ENCODE data around the gene ADGRV1. TPM values are rescaled to one million over a fixed set of nuclear protein-coding genes. Genes with fewer than 3 reads are reported as not detected.

ADGRV1 gene
- total and polyA plus RNA-seq, 2 donors (not counting 3 experiments of a cell fraction or from before 2014, with no cell fraction given) = 0.11 to 0.55 TPM

DNA sequence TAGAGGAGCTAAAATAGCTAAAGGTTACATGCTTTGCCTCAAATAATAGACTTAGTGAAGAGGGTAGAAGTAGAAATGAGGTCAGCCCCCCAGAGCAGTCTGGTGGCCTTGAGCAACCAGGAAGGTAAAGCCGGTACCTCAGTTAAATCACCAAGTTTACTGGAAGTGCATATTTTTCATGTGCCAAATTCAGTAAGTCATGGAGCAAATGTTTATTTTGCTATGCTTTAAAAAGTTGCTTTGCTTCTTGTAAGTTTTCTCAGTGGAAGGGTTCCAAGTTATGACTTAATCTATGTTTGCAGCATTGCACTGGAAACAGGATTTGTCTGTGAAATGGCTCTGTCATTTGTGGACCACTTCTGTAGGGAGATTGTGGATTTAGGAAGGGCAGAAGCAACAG, 567.9 kb downstream of the ADGRV1 start:
- Histone ChIP-seq H3K4me2 (ENCODE audit: insufficient read depth, low read length) (no peak overlapping the region), H3K27me3 (ENCODE audit: control insufficient read depth in 2 of 2, insufficient read depth in 2 of 2, low read length in 2 of 2) (no peaks in the 10 kb centered on the region), H3K9me3 (replicated peaks; ENCODE audit: control insufficient read depth, insufficient read depth, low read length) (no peaks in the 10 kb centered on the region), H2AFZ (ENCODE audit: low read depth, low read length) (no peak overlapping the region), H3K4me3 (replicated peaks in 1 of 3; ENCODE audit: insufficient read depth in 1 of 3, low read depth in 1 of 3, low read length in 3 of 3) (no peak overlapping the region), H4K20me1 (replicated peaks; ENCODE audit: control insufficient read depth, extremely low read depth, insufficient read depth, low read length) (no peaks in the 10 kb centered on the region), H3K4me1 (ENCODE audit: control insufficient read depth, extremely low read depth, insufficient read depth, low read length) (peaks cover 3% of the 10 kb centered on the region), H3K9ac (replicated peaks; ENCODE audit: extremely low read depth, insufficient read depth, low read length) (no peak overlapping the region), H3K9me1 (replicated peaks; ENCODE audit: control insufficient read depth, extremely low read depth, insufficient read depth, low read length) (no peaks in the 10 kb centered on the region), H3K27ac (ENCODE audit: insufficient read depth, low read depth, low read length) (no peak overlapping the region), H3K36me3 (ENCODE audit: control insufficient read depth in 2 of 2, extremely low read depth in 1 of 2, insufficient read depth in 2 of 2, low read length in 2 of 2) (no peaks in the 10 kb centered on the region), H3K79me2 (ENCODE audit: control insufficient read depth, insufficient read depth, low read length) (no peaks in the 10 kb centered on the region)
- ChIA-PET POLR2A (no interaction called here), CTCF (interaction anchor here (1.2 to 1.5 kb wide), 3 partner anchors 62 to 194 kb away, joined by 3 to 5 read pairs (median 5); no protein-coding TSS in a partner anchor)
- FAIRE-seq (no peak), DNase-seq (ENCODE audit: low read depth, low spot score) (peak; percentile 79)
- no TSS peak for BruUV-seq (replicated peaks)
- TF ChIP-seq POLR2AphosphoS5 (IDR thresholded peaks at IDR 0.05; ENCODE audit: insufficient read depth, low read depth, low read length) (no peak), MYC (IDR thresholded peaks at IDR 0.05; ENCODE audit: low read depth, low read length) (no peak), FOS (IDR thresholded peaks at IDR 0.05; ENCODE audit: borderline replicate concordance, insufficient read depth, low read length) (no peak), JUN (IDR thresholded peaks at IDR 0.05; ENCODE audit: borderline replicate concordance, insufficient read depth, insufficient read length, low read depth) (no peak), EZH2 (IDR thresholded peaks at IDR 0.05; ENCODE audit: borderline replicate concordance, low read depth, low read length, severe bottlenecking) (no peak), CTCF (IDR thresholded peaks at IDR 0.05; ENCODE audit: extremely low read depth in 1 of 2, insufficient read depth in 1 of 2, low read depth in 1 of 2, low read length in 2 of 2) (no peak), POLR2A (IDR thresholded peaks at IDR 0.05; ENCODE audit: low read depth, low read length) (no peak), GATA2 (IDR thresholded peaks at IDR 0.05; ENCODE audit: insufficient read depth, insufficient read length, low read depth, low read length) (no peak)
- TF ChIP-seq, protein P1, sequence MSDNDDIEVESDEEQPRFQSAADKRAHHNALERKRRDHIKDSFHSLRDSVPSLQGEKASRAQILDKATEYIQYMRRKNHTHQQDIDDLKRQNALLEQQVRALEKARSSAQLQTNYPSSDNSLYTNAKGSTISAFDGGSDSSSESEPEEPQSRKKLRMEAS (IDR thresholded peaks at IDR 0.05; ENCODE audit: insufficient read depth, insufficient read length) = no peak
- dilution Hi-C loops (cut with MboI; ENCODE audit: extremely low pct_ligation_motif_present, low sequenced_read_pairs) (no loop called here), intact Hi-C loops (cut with micrococcal nuclease) (no loop called here)
